Sigmoid colon (tissue), 4 donors: Measurements from ENCODE around the gene MTRF1L.

ENCODE experiments used
- CTCF ChIP-seq, 4 experiments: fragments of 450-650 bp in 3 of 4; fragments of 200-600 bp in 1 of 4; IDR thresholded peaks; one replicate each; pipeline ENCODE4 v1.5.1; 2016 to 2019; ENCODE audit warnings: antibody characterized with exemption in 4 of 4, mild to moderate bottlenecking in 3 of 4, moderate library complexity in 2 of 4
- EP300 ChIP-seq, 4 donors: sonication (generic); formaldehyde crosslinking; IDR thresholded peaks; one replicate each; pipeline ENCODE4 v1.6.1; 2017; ENCODE audit warnings: antibody characterized with exemption in 4 of 4
- POLR2AphosphoS5 ChIP-seq, 4 donors: sonication (generic); formaldehyde crosslinking; IDR thresholded peaks; one replicate each; pipeline ENCODE4 v1.6.1; 2017; ENCODE audit warnings: antibody characterized with exemption in 4 of 4

- TF ChIP-seq EP300 (IDR thresholded peaks at IDR 0.05) (no peak), POLR2AphosphoS5 (IDR thresholded peaks at IDR 0.05) (no peak), CTCF (IDR thresholded peaks at IDR 0.05) (no peak)
Measured at GRCh38 chr6:152975204-152975915, 27.1 kb downstream of the MTRF1L start.
